ENCODE data around the gene HEG1.
"Not testable (repeated sequence)": the region's sequence is repeated elsewhere in the genome, so short reads cannot be mapped to it uniquely, and the experiment has no call there.

The HEG1 gene

GRCh38 chr3:125055913-125056745 lies at the start of gene HEG1:
Gene HEG1 (minus strand): TSS chr3:125055997. CDS start chr3:125055890, 107 bp downstream.
- DNase-seq: peak; percentile 81

GRCh38 chr3:125105116-125105515 lies 49.3 kb upstream of the HEG1 start:
- DNase-seq: no peak

GRCh38 chr3:125104639-125105038 lies 48.8 kb upstream of the HEG1 start:
- no peak for DNase-seq

GRCh38 chr3:125103406-125103805 lies 47.6 kb upstream of the HEG1 start:
- no peak for DNase-seq

- DNase-seq: no peak
Measured at GRCh38 chr3:125102470-125102869, 46.7 kb upstream of the HEG1 start.

GRCh38 chr3:125098611-125099291 lies 43.0 kb upstream of the HEG1 start:
- no peak for DNase-seq

- no peak for DNase-seq
Measured at GRCh38 chr3:125090649-125091048, 34.9 kb upstream of the HEG1 start.

GRCh38 chr3:125087768-125088391 lies 32.1 kb upstream of the HEG1 start:
- no peak for DNase-seq

- no peak for DNase-seq
Measured at GRCh38 chr3:125085166-125085565, 29.4 kb upstream of the HEG1 start.

GRCh38 chr3:125083776-125084175 lies 28.0 kb upstream of the HEG1 start:
- DNase-seq: no peak

- DNase-seq: not testable (repeated sequence)
Measured at GRCh38 chr3:125082339-125082738, 26.5 kb upstream of the HEG1 start.

GRCh38 chr3:125080077-125080476 lies 24.3 kb upstream of the HEG1 start:
- DNase-seq: no peak

- no peak for DNase-seq
Measured at GRCh38 chr3:125079675-125080045, 23.9 kb upstream of the HEG1 start.

GRCh38 chr3:125078951-125079674 lies 23.3 kb upstream of the HEG1 start:
- DNase-seq: no peak

- DNase-seq: no peak
Measured at GRCh38 chr3:125077864-125078263, 22.1 kb upstream of the HEG1 start.

- DNase-seq: no peak
Measured at GRCh38 chr3:125076464-125076863, 20.7 kb upstream of the HEG1 start.

GRCh38 chr3:125075738-125076137 lies 19.9 kb upstream of the HEG1 start:
- no peak for DNase-seq

GRCh38 chr3:125073390-125073905 lies 17.7 kb upstream of the HEG1 start:
- DNase-seq: no peak

- no peak for DNase-seq
Measured at GRCh38 chr3:125072749-125073389, 17.1 kb upstream of the HEG1 start.

GRCh38 chr3:125072301-125072700 lies 16.5 kb upstream of the HEG1 start:
- DNase-seq: no peak

GRCh38 chr3:125069968-125070745 lies 14.4 kb upstream of the HEG1 start:
- no peak for DNase-seq

- no peak for DNase-seq
Measured at GRCh38 chr3:125069452-125069851, 13.7 kb upstream of the HEG1 start.

Data from NCI-H146 (cell line).